Breast epithelium (tissue), 3 donors: ENCODE results near the gene CPB2.

ENCODE experiments used
- CTCF ChIP-seq, 3 donors: fragments of 450-650 bp; IDR thresholded peaks; one replicate each; pipeline ENCODE4 v1.5.1; 2016 to 2017; ENCODE audit warnings: antibody characterized with exemption in 3 of 3, mild to moderate bottlenecking in 3 of 3, moderate library complexity in 3 of 3
- POLR2A ChIP-seq: fragments of 450-650 bp; IDR thresholded peaks from one replicate; pipeline ENCODE4 v1.6.1; 2016; ENCODE audit warnings: antibody characterized with exemption, mild to moderate bottlenecking, moderate library complexity
- POLR2AphosphoS5 ChIP-seq, 3 donors: sonication (generic); formaldehyde crosslinking; IDR thresholded peaks; one replicate each; pipeline ENCODE4 v1.6.1; 2017; ENCODE audit warnings: antibody characterized with exemption in 3 of 3

DNA sequence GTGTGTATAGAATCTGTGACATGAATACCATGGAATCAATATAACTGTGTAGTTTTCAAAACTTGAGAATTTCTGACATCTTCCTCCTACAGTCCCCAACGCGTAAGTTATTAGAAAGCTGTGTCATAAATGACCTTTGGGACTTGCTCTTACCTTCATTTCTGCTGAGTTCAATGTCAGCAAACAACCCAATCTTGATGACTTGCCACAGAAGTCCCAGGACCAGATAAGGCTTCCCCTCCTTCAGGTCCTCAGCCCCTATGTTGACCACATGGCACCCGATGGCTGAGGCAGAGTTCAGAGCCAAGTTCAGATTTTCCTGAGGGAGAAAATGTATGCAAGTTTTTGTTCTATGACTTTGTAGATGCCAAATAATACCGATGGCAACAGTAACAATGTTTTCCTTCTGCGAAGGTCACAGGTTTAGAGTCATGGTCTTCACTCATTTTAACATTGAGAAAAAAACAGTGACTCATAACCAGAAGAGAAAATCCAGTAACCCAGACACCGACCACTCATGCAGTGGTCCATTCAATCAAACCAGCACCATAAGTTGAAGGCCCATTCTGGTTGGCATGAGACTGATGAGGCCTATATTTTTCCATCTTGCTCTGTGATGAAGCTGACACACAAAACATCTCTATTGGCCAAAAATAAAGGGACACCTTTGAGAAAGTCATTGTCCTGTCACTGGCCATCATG is 47.9 kb upstream of the CPB2 start:
- TF ChIP-seq POLR2AphosphoS5 (IDR thresholded peaks at IDR 0.05) (no peak), POLR2A (no peak), CTCF (IDR thresholded peaks at IDR 0.05) (no peak)
